Astrocyte (in vitro differentiated cells and primary cell): ENCODE measurements around the gene TNFRSF25.

Experiments
- EZH2 ChIP-seq: IDR thresholded peaks from 2 replicates; pipeline ENCODE4 v1.6.1; 2012; ENCODE audit warnings: mild to moderate bottlenecking, low read length, inconsistent platforms; ENCODE audit not compliant: insufficient read depth
- TF ChIP-seq, protein P1 (sequence below): IDR thresholded peaks from 2 replicates; pipeline ENCODE4 v1.5.1; 2011; ENCODE audit warnings: low read depth, mild to moderate bottlenecking, inconsistent platforms, low read length, moderate library complexity; ENCODE audit not compliant: insufficient read depth

DNA sequence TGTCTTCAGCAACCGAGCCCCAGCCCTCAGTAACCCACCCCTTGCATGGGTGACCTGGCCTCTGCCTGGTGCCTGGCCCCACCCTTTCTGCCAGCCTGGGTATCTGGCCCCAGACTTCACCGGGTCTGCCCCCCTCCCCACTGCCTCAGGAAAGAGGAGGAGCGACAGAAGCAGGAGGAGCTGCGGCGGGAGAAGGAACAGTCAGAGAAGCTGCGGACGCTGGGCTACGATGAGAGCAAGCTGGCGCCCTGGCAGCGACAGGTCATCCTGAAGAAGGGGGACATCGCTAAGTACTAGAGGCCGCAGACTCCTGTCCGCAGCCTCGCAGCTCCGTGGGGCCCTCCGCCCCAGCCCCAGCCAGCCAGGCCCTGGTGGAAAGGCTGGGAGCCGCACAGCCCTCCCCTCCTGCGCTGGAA, 6.1 kb downstream of the TNFRSF25 start:
- TF ChIP-seq, protein P1, sequence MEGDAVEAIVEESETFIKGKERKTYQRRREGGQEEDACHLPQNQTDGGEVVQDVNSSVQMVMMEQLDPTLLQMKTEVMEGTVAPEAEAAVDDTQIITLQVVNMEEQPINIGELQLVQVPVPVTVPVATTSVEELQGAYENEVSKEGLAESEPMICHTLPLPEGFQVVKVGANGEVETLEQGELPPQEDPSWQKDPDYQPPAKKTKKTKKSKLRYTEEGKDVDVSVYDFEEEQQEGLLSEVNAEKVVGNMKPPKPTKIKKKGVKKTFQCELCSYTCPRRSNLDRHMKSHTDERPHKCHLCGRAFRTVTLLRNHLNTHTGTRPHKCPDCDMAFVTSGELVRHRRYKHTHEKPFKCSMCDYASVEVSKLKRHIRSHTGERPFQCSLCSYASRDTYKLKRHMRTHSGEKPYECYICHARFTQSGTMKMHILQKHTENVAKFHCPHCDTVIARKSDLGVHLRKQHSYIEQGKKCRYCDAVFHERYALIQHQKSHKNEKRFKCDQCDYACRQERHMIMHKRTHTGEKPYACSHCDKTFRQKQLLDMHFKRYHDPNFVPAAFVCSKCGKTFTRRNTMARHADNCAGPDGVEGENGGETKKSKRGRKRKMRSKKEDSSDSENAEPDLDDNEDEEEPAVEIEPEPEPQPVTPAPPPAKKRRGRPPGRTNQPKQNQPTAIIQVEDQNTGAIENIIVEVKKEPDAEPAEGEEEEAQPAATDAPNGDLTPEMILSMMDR: no peak
- TF ChIP-seq EZH2: no peak
